AG09319 (cell line): ENCODE results near the gene BIK.

Experiments
- DNase-seq: peaks from one replicate; pipeline ENCODE4 v3.0.0-alpha.2; 2010; ENCODE audit warnings: low read depth; ENCODE audit errors: extremely low read depth
- TF ChIP-seq, protein P1 (sequence below): IDR thresholded peaks from 2 replicates; pipeline ENCODE4 v1.5.1; 2011; ENCODE audit warnings: low read depth, mild to moderate bottlenecking, inconsistent platforms, low read length, moderate library complexity

Gene BIK

GRCh38 chr22:43152003-43152356 lies 41.4 kb downstream of the BIK start:
- DNase-seq: no peak
- TF ChIP-seq, protein P1, sequence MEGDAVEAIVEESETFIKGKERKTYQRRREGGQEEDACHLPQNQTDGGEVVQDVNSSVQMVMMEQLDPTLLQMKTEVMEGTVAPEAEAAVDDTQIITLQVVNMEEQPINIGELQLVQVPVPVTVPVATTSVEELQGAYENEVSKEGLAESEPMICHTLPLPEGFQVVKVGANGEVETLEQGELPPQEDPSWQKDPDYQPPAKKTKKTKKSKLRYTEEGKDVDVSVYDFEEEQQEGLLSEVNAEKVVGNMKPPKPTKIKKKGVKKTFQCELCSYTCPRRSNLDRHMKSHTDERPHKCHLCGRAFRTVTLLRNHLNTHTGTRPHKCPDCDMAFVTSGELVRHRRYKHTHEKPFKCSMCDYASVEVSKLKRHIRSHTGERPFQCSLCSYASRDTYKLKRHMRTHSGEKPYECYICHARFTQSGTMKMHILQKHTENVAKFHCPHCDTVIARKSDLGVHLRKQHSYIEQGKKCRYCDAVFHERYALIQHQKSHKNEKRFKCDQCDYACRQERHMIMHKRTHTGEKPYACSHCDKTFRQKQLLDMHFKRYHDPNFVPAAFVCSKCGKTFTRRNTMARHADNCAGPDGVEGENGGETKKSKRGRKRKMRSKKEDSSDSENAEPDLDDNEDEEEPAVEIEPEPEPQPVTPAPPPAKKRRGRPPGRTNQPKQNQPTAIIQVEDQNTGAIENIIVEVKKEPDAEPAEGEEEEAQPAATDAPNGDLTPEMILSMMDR: no peak

- DNase-seq: peak; percentile 39
- TF ChIP-seq, protein P1: no peak
Observed at GRCh38 chr22:43152357-43153071, 42.0 kb downstream of the BIK start.

DNA sequence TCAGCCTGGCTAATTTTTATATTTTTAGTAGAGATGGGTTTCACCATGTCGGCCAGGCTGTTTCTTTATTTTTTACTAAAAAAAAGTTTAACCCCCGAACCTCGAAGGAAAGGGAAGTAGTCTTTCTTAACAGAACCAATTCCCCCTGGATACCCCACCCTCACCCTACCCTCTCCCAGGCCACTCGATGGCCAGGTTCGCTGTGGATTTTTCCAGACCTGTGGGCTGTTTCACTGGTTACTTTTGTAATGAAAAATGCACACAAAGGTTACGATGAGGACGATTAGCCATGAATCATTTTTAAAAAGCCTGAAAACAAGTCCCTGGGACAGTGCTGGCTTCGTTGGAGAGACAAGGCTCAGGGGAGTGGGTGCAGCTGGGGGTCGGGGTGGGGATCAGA lies 43.3 kb downstream of the BIK start:
- TF ChIP-seq, protein P1: no peak
- no peak for DNase-seq

GRCh38 chr22:43154887-43155536 lies 44.5 kb downstream of the BIK start:
- TF ChIP-seq, protein P1: no peak
- no peak for DNase-seq

DNA sequence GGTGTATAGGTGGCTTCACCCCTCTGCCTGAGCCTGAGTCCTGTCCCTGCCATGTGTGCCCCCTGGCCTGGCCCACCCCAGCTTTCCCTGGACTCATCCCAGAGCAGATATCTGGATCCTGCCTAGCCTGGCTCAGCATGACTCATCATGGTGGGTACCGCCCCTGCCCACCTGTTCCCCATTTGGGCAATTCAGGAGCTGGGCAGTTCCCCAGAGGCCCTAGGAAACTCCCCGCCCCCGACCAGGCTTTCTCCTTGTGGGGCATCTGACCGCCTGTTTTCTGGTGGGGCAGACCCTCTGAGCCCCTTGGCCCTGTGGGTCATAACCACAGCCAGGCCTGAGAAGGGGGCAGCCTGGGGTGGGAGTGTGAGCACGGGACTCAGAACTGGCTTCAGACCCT lies 45.2 kb downstream of the BIK start:
- TF ChIP-seq, protein P1: no peak
- DNase-seq: no peak

DNA sequence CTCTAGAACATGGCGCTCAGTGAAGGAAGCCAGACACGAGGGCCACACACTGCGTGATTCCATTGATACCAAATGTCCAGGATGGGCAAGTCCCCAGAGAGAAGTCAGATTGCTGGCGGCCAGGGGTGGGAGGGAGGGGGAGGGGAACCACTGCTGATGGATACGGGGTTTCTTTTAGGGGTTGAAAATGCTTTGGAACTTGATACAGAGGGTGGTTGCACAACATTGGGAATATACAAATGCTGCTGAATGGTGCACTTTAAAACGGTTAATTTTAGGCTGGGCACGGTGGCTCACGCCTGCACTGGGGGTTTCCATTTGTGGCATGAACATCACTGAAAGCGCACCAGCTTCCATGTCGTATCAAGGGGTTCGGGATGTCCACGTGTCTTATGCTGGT lies 45.9 kb downstream of the BIK start:
- TF ChIP-seq, protein P1: no peak
- no peak for DNase-seq

DNA sequence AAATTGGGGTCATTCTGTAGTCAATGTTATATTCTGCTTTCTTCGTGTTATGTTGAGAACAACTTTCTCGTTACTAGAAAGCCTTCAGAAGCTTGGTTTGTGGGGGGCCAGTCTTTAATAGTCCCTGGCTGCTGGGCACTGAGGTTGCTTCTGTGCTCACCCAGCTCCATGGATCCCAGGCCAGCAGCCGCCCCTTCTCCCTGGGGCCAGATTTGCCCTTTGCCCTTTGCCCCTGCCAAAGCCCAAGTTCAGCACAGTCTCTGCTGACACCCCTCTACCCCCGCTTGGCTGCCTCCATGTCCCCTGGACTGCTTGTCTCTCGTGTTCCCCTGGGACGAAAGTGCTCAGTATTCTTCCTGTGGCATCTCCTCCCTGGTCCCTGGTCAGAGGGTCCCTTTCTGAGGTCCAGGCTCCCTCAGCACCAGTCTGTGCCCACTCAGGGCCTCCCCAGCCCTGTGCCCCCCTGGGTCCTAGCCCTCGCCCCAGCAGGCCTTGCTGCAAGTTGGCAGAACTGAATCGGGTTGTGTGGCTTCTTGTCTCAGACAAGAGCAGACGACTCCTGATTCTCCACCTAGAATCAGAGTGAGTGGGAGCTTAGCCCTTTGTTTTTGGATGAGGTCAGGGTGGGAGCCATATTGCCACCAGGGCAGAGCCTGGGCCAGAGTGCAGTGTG lies 47.5 kb downstream of the BIK start:
- TF ChIP-seq, protein P1: no peak

More for the DNA sequence above, 47.5 kb downstream of the BIK start:
- no peak for DNase-seq
